HG03060 (cell line): ENCODE results near the gene SUPT7L.
"Not testable (repeated sequence)": the region's sequence is repeated elsewhere in the genome, so short reads cannot be mapped to it uniquely, and the experiment has no call there.

Source experiments
- ATAC-seq: cut with Tn5 transposase; IDR thresholded peaks from one replicate; pipeline ENCODE4 v1.9.1; 2021; ENCODE audit warnings: low read depth, moderate number of reproducible peaks; ENCODE audit not compliant: unreplicated experiment

The SUPT7L gene

GRCh38 chr2:27638709-27639108 lies 24.7 kb downstream of the SUPT7L start:
- ATAC-seq, result no peak

DNA sequence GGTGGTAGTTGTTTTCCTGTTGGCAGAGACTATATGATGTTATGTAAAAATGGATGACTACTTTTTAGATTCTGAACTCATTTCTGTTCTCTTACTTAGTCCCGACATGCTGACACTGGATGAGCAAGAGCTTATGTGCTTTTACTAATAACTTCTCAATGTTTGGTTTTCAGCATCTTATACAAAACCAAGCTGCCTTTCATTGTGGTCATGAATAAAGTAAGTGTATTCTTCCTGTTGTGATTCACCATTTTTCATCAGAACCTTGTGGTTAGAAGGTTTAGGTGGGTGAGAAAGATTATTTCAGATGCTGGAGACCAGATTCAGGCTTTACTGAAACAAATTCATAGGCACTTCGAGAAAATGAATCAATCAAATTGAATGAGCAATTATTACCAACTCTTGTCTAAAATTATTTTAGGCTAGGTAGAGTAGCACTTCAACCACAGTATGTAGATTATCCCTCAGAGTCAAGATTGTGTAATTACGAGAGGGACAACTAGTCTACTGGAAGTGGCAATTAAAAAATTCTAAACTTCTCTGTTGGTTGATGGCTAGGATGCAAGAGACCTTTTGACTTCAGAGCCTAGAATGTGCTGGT lies 25.3 kb downstream of the SUPT7L start:
- no peak for ATAC-seq

DNA sequence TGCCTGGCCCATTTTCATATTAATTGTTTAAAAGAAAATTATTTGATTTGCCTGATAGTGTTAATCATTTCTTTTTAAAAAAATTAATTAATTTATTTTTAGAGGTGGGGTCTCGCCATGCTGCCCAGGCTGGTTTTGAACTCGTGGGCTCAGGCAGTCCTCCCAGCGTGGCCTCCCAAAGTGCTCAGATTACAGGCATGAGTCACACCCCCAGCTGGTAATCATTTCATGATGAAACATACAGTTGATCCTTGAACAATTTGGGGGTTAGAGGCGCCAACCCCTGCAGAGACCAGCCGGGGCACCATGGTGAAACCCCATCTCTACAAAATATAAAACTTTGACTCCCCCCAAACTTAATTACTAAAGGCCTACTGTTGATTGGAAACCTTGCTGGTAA lies 26.6 kb downstream of the SUPT7L start:
- ATAC-seq, result no peak

GRCh38 chr2:27634291-27634690 lies 29.1 kb downstream of the SUPT7L start:
- no peak for ATAC-seq

DNA sequence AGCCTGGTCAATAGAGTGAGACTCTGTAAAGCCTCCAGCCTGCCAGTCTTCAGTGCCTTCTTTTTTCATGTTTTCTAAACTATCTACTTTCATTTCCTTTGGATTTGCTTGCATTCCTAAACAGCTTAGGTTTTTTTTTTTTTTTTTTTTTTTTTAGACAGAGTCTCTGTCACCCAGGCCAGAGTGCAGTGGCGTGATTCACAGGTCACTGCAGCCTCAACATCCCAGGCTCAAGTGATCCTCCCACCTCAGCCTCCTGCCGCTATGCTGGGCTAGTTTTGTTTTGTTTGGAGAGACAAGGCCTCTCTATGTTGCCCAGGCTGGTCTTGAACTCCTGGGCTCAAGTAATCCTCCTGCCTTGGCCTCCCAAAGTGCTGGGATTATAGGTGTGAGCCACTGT lies 33.2 kb downstream of the SUPT7L start:
- ATAC-seq, result not testable (repeated sequence)

DNA sequence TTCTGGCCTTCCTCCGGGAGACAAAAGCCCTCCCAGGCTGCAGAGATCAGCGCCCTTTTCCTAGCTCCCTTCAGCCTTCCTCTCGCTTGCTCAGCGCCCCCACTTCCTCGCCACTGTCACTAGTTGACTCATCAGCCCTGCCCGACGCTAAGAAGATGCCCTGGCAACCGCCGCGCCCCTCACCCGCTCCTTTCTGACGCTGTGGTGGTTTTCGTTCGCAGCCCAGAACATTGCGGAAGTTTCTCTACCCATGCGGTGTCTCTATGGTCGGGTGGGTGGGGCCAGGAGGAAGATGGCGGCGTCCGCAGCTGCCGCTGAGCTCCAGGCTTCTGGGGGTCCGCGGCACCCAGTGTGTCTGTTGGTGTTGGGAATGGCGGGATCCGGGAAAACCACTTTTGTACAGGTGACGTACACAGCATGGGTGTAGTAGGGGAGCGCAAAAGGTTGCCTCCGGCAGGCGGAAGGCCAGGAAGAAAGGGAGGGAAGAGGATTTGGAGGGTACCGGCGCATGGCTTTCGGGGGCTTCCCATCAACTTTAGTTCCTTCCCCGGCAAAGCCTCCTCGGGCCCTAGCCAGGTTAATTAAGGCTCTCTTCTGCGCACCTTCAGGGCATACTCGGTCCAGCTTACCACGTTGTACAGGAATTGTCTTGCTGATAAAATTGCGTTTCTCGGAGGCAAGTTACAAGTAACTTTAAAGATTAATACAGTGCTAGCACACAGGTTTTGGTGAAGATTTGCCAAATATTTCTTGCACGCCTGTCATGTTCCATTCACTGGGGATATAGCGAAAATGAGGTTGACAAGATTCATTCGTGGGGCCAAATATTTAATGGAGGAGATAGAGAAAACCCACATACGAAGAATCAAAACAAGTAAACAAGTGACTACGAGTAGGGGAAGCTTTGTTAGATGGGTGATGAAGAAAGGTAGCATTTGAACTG lies 34.4 kb downstream of the SUPT7L start, which contains the start of the genes CCDC121 and GPN1:
Gene CCDC121, minus strand, starts transcription at position 246 of the 943 bp plus-strand sequence. CDS start 1,213 bp downstream, outside the sequence.
Gene GPN1, plus strand, starts transcription at position 284 of the 943 bp plus-strand sequence. Its CDS starts 9 bp downstream, at position 293.
- peak; percentile 94 for ATAC-seq

GRCh38 chr2:27627963-27628766 lies 35.2 kb downstream of the SUPT7L start:
- peak; percentile 2 for ATAC-seq

- not testable (repeated sequence) for ATAC-seq
Observed at GRCh38 chr2:27626921-27627320, 36.5 kb downstream of the SUPT7L start.

GRCh38 chr2:27626323-27626722 lies 37.1 kb downstream of the SUPT7L start:
- not testable (repeated sequence) for ATAC-seq

- no peak for ATAC-seq
Observed at GRCh38 chr2:27624943-27625342, 38.5 kb downstream of the SUPT7L start.

DNA sequence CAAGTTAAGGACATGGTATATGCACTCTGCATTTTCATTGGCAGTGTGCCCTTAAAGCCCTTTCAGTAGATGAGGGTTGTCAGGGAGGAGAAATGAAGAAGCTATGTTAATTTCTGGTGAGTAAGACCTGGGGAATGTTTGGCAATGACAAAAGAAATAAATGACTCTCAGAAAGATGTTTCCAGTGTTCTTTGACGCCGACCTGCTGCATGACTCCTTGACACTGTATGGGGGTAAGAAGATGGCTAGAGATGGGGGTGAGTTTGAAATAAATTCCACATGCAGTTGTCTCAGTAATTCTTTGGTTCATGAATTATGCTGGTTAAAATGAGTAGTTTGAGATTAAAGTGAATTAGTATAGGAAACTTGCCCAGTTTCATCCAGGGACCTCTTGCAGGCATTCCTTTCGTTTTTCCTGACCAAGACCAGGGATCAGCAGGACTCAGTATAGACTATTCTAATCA lies 40.5 kb downstream of the SUPT7L start:
- no peak for ATAC-seq

DNA sequence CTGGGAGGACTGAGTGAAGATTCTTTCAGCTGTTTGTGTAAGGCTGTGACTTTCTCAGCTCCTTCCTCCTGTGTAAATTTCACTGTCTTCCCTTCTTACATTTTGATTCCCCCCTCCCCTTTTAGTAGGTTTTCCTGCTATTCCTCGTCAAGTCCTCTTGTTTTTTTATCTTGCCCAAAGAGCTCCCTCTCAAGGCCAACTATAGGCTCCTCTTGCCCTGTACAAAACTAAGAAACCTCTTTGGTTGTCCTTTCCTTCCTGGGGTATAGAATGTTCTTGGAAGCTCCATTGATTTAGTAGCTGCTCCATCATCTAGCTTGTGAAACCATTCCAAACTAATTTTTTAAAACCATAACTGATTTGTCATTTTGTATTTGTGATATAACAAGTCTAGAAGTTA lies 41.9 kb downstream of the SUPT7L start:
- no peak for ATAC-seq

- ATAC-seq, result no peak
Observed at GRCh38 chr2:27615316-27615715, 48.1 kb downstream of the SUPT7L start.

DNA sequence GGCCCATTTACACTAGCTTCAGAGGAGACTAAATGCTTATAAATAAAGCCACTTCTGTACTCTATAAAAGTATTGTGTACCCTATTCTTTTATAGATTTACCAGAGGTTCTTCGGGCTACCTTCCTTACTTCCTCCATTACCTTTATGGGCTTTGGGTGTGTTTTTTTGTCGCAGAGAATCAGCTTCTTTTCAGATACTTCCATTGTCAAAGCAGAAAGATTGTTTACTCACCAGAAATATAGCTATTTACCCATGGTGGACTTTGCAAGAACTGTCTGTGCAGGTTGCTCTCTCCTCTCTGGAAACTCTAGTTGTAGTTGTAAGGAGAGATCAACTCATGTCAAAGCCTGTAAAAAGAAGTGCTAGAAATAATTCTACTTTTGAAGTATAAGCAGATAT lies 49.4 kb downstream of the SUPT7L start:
- ATAC-seq, result no peak

- ATAC-seq, result no peak
Observed at GRCh38 chr2:27606611-27607010, 56.8 kb downstream of the SUPT7L start.
